ENCODE measurements around the gene NUAK2.

Gene NUAK2

GRCh38 chr1:205268846-205269680, 52.5 kb downstream of the NUAK2 start:
- CTCF ChIA-PET, result interaction anchor here (2.0 to 37.7 kb wide), 4 partner anchors 8 to 280 kb away, joined by 10 to 2093 read pairs (median 160); partner anchors contain the start of gene NUAK2
- TF ChIP-seq CTCF (IDR thresholded peaks at IDR 0.05; ENCODE audit: insufficient read depth, low read length, missing control alignments), result no peak
- no peak for DNase-seq (ENCODE audit: low read depth, low spot score)
- POLR2A ChIA-PET, result no interaction called here
- no peak overlapping the region for H3K4me3 ChIP-seq (ENCODE audit: low read depth, low read length)

- CTCF ChIA-PET, result interaction anchor here (1.3 to 37.7 kb wide), 3 partner anchors 11 to 60 kb away, joined by 4 to 2093 read pairs (median 4); partner anchors contain the start of gene NUAK2
- POLR2A ChIA-PET, result no interaction called here
- DNase-seq (ENCODE audit: low read depth, low spot score), result no peak
- TF ChIP-seq CTCF (IDR thresholded peaks at IDR 0.05; ENCODE audit: insufficient read depth, low read length, missing control alignments), result no peak
- H3K4me3 ChIP-seq (ENCODE audit: low read depth, low read length), result no peak overlapping the region
Measured at GRCh38 chr1:205267306-205267902, 54.1 kb downstream of the NUAK2 start.

DNA sequence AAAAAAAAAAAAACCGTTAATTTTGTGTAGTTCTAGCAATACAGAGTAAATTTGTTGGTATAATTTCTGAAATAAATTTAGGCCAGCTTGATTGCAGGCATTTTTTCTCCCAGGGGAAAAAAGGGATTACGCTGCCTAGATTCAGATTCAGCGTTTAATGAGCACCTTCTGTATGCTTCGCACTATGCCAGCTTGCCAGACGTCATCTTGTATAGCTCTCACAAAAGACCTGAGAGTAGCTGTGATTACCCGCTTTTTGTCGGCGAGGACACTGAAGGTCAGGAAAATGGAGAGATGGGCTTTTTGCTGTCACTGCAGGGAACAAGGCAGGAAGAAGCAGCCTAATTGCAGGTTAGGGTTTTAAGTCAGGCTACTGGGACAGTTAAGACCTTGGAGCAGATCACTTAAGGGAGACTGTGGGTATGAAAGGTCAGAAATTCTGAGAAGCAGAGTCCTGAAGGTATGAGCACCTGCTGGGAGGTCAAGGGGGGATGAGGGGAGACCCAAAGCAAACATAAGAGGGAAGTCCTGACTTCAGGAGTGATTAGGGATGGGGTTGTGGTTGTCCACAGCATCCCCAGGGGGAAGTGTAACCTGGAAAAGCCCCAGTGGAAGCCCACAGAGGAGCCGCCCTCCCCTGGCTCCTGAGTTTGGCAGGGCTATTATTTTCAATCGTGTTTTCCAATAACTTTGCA, 54.8 kb downstream of the NUAK2 start:
- POLR2A ChIA-PET, result no interaction called here
- DNase-seq (ENCODE audit: low read depth, low spot score), result no peak

GRCh38 chr1:205263580-205264190, 57.9 kb downstream of the NUAK2 start:
- H3K4me3 ChIP-seq (ENCODE audit: low read depth, low read length), result no peak overlapping the region
- TF ChIP-seq CTCF (IDR thresholded peaks at IDR 0.05; ENCODE audit: insufficient read depth, low read length, missing control alignments), result no peak
- CTCF ChIA-PET, result interaction anchor here (1.4 to 37.7 kb wide), 3 partner anchors 10 to 64 kb away, joined by 3 to 2093 read pairs (median 163); partner anchors contain the start of gene NUAK2
- no peak for DNase-seq (ENCODE audit: low read depth, low spot score)
- POLR2A ChIA-PET, result interaction anchor here (0.6 kb wide), 1 partner anchor 155 kb away, joined by 3 read pairs; no protein-coding TSS in a partner anchor

More for the DNA sequence above, 54.8 kb downstream of the NUAK2 start:
- H3K4me3 ChIP-seq (ENCODE audit: low read depth, low read length), result no peak overlapping the region
- no peak for TF ChIP-seq CTCF (IDR thresholded peaks at IDR 0.05; ENCODE audit: insufficient read depth, low read length, missing control alignments)
- CTCF ChIA-PET, result interaction anchor here (0.6 to 37.7 kb wide), 7 partner anchors 7 to 291 kb away, joined by 3 to 2093 read pairs (median 8); partner anchors contain the start of gene NUAK2

GRCh38 chr1:205262731-205263171, 58.8 kb downstream of the NUAK2 start:
- CTCF ChIA-PET, result interaction anchor here (0.9 to 37.7 kb wide), 10 partner anchors 10 to 287 kb away, joined by 3 to 2093 read pairs (median 4); partner anchors contain the start of gene NUAK2
- H3K4me3 ChIP-seq (ENCODE audit: low read depth, low read length), result no peak overlapping the region
- no peak for DNase-seq (ENCODE audit: low read depth, low spot score)
- no peak for TF ChIP-seq CTCF (IDR thresholded peaks at IDR 0.05; ENCODE audit: insufficient read depth, low read length, missing control alignments)
- POLR2A ChIA-PET, result interaction anchor here (1.4 kb wide), 1 partner anchor 33 kb away, joined by 6 read pairs; no protein-coding TSS in a partner anchor

All from AG04449 (cell line).